ENCODE measurements around the gene PARP1. TPM values are rescaled to one million over a fixed set of nuclear protein-coding genes. Genes with fewer than 3 reads are reported as not detected.

Gene PARP1
- total RNA-seq, result 100 to 1,000 TPM; 133 to 136 TPM

GRCh38 chr1:226407497-226408284, at the start of gene PARP1:
Gene PARP1, minus strand, starts transcription at chr1:226408093. Its CDS starts 164 bp downstream, at chr1:226407929.

Other genes with a start within 250 kb of the PARP1 start
- gene ACBD3, start 221.4 kb downstream of the PARP1 start, total RNA-seq, result 10 to 100 TPM; 21.5 to 22.4 TPM
- gene MIXL1, start 184.4 kb downstream of the PARP1 start, total RNA-seq, result not detected
- gene LIN9, start 98.9 kb downstream of the PARP1 start, total RNA-seq, result 1 to 10 TPM; 8.6 to 9.8 TPM
- gene STUM, start 140.7 kb upstream of the PARP1 start, total RNA-seq, result not detected